Muscle layer of duodenum (tissue), 2 donors: ENCODE measurements around the gene LRTM2.
A peak's percentile ranks its signal among the peaks of the same experiment; 100 is the strongest.

Experiments used
- H3K27ac ChIP-seq: one replicate; pipeline ENCODE4 v1.7.0; 2013; ENCODE audit warnings: mild to moderate bottlenecking, low read length
- H3K27me3 ChIP-seq: one replicate; pipeline ENCODE4 v1.7.0; 2013; ENCODE audit warnings: low read depth, mild to moderate bottlenecking, control low read depth, low read length
- H3K36me3 ChIP-seq, 2 donors: one replicate each; pipeline ENCODE4 v1.7.0; 2013; ENCODE audit warnings: low read length in 2 of 2, control low read depth in 1 of 2, mild to moderate bottlenecking in 1 of 2; ENCODE audit not compliant: insufficient read depth in 2 of 2, control insufficient read depth in 1 of 2
- H3K4me1 ChIP-seq, 2 donors: one replicate each; pipeline ENCODE4 v1.7.0; 2013; ENCODE audit warnings: low read length in 2 of 2, mild to moderate bottlenecking in 2 of 2, control low read depth in 1 of 2, moderate library complexity in 1 of 2; ENCODE audit not compliant: insufficient read depth in 2 of 2, control insufficient read depth in 1 of 2
- H3K4me3 ChIP-seq, 2 donors: one replicate each; pipeline ENCODE4 v1.7.0; 2013; ENCODE audit warnings: low read length in 2 of 2, low read depth in 1 of 2, mild to moderate bottlenecking in 1 of 2
- H3K9me3 ChIP-seq, 2 donors: one replicate each; pipeline ENCODE4 v1.7.0; 2013; ENCODE audit warnings: low read length in 2 of 2, control low read depth in 1 of 2, mild to moderate bottlenecking in 1 of 2; ENCODE audit not compliant: control insufficient read depth in 1 of 2
- donor health status: healthy.

LRTM2 gene

DNA sequence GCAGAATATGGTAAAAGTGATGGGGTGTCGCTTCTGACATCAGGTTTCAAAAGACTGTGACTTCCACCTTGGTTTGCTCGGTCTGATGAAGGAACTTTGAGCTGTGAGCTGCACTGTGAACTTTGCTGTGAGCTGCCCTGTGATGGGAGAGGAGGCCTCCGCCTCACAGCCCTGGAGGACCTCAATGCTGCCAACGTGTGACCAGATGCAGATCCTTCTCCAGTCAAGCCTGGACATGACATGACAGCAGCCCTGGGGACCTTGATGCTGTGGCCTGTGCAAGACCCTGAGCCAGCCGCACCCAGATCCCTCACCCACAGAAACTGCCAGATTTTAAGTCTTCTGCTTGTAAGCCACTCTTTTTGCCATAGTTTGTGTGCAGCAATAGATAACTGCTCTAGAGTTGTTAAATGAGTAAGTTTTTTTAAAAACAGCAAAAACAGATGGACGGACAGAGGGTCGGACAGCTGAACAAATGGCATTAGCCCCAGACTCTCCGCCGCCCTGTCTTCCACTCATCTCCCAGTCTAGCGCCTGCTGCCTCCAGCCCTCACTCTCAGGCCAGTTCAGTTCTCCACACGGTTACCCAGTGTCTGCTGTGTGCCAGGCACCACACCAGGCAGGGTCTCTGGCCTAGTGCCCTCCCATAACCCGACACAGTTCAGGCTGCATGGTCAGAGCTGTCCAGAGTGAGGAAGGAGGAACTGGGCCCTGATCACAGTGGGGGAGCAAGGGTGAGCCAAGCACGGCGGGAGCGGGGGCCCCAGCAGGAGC, 13.1 kb upstream of the LRTM2 start:
- H3K27me3 ChIP-seq: no peaks in the 10 kb centered on the region
- H3K36me3 ChIP-seq: no peaks in the 10 kb centered on the region
- H3K4me1 ChIP-seq: peaks cover 0 to 3% of the 10 kb centered on the region in 2 donors
- no peaks in the 10 kb centered on the region for H3K9me3 ChIP-seq
- H3K4me3 ChIP-seq: no peak overlapping the region
- no peak overlapping the region for H3K27ac ChIP-seq

DNA sequence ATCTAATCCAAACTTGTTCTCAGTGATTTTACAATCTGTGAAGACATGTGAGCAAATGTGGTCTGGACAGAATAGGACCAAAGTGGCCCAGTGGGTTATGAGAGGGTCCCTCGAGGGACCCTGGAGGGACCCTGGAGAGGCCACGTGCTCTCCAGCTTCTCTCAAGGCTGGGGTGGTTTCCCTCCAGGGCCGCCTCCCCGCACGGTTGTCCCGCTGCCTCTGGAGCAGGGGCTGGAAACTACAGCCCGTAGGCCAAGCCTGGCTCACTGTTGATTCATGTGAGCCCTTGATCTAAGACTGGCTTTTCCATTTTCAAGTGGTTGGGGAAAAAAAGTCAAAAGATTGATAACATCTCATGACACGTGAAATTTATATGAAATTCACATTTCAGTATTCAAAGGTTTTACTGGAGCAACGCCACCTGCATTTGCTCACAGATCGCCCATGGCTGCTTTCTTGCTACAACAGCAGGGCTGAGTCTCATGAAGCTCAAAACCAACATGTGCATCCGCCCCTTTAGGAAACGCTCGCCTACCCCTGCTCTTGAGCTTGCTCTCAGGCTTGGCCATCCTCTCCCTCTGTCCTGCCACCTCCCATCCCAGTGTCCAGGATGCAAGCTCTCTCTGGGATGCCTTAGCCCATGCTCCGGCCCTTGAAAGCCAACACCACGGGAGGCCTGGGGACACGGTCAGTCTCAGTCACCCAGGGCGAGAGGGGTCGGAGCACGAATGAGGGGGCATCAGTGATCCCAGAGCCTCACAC, 12.1 kb upstream of the LRTM2 start:
- Histone ChIP-seq H3K4me1 (peaks cover 0 to 3% of the 10 kb centered on the region in 2 donors), H3K4me3 (no peak overlapping the region)

DNA sequence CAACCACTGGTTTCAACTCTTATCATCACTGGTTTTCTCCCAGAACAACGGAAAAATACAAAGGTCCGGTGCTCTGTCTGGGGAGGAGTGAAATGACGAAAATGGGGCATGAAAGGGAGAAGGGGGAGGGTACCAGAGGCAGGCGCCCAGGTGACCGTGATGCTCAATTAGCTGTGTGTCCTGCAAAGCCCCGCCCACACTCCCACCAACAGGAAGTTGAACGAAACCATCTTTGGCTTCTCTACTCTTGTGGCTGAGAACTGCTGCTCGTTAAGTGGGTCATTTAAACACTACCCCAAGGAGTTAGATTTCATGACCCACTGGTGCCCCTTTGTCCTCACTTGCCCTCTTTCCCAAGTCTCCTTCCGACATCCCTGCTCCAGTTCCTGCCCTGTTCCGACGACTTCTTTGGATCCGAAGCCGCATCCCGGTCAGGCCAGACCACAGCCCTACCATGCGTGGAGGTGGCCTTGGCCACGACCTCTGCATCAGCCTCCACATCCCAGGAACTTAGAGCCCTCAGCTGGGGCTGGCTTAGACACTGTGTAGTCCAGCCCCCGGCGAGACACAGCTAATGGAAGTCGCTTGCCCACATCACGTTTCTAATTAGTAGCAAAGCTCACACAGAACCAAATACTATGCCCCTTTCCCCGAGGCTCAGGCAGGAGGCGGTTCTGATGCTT, 11.4 kb upstream of the LRTM2 start:
- Histone ChIP-seq H3K27ac (no peak overlapping the region), H3K4me3 (no peak overlapping the region), H3K36me3 (no peaks in the 10 kb centered on the region), H3K9me3 (no peaks in the 10 kb centered on the region), H3K27me3 (no peaks in the 10 kb centered on the region), H3K4me1 (peaks cover 0 to 3% of the 10 kb centered on the region in 2 donors)

More for the DNA sequence above, 12.1 kb upstream of the LRTM2 start:
- Histone ChIP-seq H3K36me3 (no peaks in the 10 kb centered on the region), H3K9me3 (no peaks in the 10 kb centered on the region), H3K27ac (no peak overlapping the region), H3K27me3 (no peaks in the 10 kb centered on the region)

DNA sequence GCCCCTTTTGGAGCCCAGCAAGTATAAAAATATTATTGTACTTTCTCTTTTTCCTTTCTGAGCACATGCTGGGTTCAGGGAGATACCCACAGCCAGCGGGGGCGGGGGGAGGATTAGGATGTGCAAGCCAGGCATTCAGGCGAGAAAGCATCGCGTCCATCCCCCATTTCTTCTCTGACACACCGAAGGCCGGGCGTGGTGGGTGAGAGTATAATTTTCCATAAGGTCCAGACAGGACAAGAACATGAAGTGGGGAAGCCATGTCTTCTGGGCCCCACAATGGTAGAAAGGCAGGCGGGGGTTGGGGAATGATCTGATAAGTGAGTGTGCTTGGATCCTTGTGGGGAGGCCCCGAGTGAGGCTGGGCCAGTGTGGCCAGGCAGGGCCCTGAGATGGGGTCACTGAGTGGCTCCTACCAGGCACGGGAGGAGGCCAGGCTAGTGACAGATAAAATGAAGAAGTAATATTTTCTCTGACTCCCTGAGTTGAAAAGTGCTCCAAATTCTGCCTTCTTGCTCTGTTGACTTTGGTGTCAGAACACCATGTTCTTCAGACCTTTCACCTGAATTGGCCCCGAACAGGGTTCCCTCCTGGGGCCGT, 10.7 kb upstream of the LRTM2 start:
- H3K4me1 ChIP-seq: peaks cover 0 to 3% of the 10 kb centered on the region in 2 donors
- H3K4me3 ChIP-seq: no peak overlapping the region

DNA sequence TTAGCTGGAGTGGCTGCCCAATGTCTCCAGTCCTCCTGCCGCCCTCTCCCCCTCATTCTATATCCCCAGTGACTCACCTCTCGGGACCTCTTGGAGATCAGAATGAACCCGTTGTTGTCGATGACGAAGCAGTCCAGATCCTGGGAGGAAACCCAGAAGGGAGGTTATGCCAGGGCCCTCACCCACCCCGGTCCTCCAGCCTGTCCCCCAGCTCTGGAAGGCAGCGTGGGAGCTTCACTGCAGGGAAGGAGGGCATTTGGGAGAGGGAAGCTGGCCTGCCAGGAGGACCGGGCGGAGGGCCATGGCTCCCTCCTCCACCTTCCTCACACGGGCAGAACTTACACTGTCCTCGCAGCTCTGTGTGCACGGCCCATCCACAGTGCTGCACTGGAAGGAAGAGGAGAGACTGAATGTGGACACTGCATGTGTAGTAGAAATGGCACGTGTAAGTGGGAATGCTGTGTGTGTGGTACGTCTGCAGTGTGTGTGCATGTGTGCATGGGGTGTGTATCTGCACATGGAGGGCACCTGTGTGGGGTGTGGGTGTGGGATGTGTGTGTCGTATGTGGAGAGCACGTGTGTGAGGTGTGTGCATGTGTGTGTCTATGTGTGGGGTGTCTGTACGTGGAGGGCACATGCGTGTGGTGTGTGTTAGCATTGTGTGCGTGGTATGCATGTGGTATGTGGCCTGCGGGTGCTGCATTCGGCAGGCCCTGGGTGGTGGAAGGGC, 10.0 kb upstream of the LRTM2 start:
- no peaks in the 10 kb centered on the region for H3K27me3 ChIP-seq
- no peaks in the 10 kb centered on the region for H3K36me3 ChIP-seq
- H3K9me3 ChIP-seq: no peaks in the 10 kb centered on the region
- H3K4me3 ChIP-seq: no peak overlapping the region
- H3K27ac ChIP-seq: no peak overlapping the region
- H3K4me1 ChIP-seq: peaks cover 0 to 3% of the 10 kb centered on the region in 2 donors

More for the DNA sequence above, 10.7 kb upstream of the LRTM2 start:
- Histone ChIP-seq H3K9me3 (no peaks in the 10 kb centered on the region), H3K36me3 (no peaks in the 10 kb centered on the region), H3K27me3 (no peaks in the 10 kb centered on the region), H3K27ac (no peak overlapping the region)

DNA sequence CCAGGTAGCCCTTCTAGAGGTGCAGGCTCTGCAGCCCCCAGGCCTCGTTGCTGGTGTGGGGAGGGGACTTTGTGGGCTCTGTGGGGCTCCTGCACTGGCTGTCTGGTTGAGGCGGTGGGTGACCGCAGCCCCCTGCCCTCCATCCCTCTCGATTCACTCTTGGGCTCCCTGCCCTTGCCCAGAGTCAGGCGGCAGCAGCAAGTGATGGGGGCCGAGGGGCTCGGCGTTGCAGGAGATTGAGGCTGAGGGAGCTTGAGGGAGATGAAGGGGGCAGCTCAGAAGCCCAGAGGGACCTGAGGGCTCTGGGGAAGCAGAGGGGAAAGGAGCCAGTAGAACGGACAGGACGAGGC, 9.5 kb upstream of the LRTM2 start:
- Histone ChIP-seq H3K4me1 (peaks cover 0 to 3% of the 10 kb centered on the region in 2 donors), H3K9me3 (no peaks in the 10 kb centered on the region), H3K27me3 (no peaks in the 10 kb centered on the region), H3K27ac (no peak overlapping the region), H3K36me3 (no peaks in the 10 kb centered on the region), H3K4me3 (no peak overlapping the region)

DNA sequence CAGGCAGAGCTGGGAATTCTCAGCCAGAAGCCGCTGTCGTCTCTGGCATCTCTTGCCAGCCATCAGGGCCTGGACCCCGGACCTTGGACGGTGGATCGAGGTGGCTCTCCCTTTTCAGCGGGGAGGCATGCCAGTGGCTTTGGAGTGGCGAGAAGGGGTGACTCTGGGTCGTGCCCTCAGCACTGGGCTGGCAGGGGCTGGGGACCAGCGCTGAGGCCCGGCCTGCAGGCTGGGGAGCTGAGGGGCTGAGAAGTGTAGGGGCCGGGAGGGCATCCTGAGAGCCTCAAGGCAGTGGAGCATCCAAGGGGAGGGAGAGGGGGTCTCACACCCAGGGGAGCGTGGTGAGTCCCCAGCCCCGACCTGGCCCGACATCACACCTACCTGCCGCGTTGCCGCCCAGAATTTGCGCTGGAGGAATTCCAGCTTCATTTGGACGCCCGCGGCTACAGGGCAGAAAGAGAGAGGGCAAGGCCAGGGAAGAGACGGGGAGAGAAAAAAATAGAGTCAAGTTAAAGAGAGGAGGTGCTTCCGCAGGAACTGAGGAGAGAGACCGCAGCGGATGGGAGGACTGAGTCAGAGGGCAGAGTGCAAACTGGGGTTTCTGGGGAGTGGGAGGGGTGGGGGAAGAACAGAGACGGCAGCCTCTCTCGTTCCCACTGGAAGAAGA, 9.0 kb upstream of the LRTM2 start:
- Histone ChIP-seq H3K36me3 (no peaks in the 10 kb centered on the region), H3K27me3 (no peaks in the 10 kb centered on the region), H3K4me1 (peaks cover 0 to 3% of the 10 kb centered on the region in 2 donors), H3K4me3 (no peak overlapping the region), H3K9me3 (no peaks in the 10 kb centered on the region), H3K27ac (no peak overlapping the region)

DNA sequence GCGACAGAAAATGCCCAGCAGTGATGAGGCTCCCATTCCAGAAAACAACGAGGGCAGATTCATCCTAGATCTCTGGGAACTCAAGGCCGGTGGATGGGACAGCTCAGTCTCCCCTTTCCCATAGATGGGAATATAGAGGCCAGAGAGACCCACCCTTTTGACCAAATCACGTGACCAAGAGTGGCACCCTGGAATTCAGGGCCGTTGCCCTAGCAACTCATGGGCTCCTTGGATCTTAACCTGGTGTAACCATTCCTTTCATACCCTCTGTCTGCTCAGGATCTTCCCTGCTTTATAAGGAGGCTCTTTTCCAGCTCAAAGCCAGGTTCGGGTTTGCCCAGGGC, 8.4 kb upstream of the LRTM2 start:
- H3K27me3 ChIP-seq: no peaks in the 10 kb centered on the region
- H3K27ac ChIP-seq: peak overlapping the region; percentile 75
- H3K9me3 ChIP-seq: no peaks in the 10 kb centered on the region
- H3K4me1 ChIP-seq: peaks cover 0 to 3% of the 10 kb centered on the region in 2 donors
- H3K4me3 ChIP-seq: no peak overlapping the region
- no peaks in the 10 kb centered on the region for H3K36me3 ChIP-seq

DNA sequence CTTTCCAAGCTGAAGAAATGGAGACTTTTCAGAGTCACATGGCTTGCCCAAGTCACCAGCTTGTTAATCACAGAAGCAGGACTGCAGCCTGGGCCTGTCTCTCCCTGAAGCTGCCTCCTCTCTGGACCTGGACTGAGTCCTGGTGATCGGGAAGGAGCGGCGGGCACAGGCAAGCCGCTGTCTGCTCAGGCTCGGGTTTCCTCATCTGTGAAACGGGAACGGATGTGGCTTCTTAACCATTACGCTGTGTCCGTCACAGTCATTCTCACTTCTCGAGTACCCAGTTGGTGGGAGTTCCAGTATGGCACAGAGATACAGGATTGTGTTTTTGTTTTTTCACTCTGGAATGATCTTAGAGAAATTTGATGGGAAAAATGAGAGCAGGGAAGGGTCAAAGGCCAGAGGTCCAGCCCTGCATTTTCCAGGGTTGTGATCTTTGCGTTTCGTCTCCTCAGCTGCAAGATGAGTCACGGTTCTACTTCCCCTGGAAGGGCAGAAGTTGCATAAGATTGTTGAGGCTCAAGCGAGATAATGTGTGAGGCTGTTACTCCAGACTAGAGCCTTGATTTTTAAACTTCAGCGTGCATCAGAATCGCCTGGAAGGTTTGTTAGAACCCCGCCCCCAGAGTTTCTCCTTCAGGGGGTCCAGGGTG, 7.6 kb upstream of the LRTM2 start:
- no peaks in the 10 kb centered on the region for H3K36me3 ChIP-seq
- H3K4me3 ChIP-seq: no peak overlapping the region
- H3K27me3 ChIP-seq: no peaks in the 10 kb centered on the region
- H3K4me1 ChIP-seq: peaks cover 0 to 3% of the 10 kb centered on the region in 2 donors
- no peaks in the 10 kb centered on the region for H3K9me3 ChIP-seq
- H3K27ac ChIP-seq: peak overlapping the region; percentile 75

DNA sequence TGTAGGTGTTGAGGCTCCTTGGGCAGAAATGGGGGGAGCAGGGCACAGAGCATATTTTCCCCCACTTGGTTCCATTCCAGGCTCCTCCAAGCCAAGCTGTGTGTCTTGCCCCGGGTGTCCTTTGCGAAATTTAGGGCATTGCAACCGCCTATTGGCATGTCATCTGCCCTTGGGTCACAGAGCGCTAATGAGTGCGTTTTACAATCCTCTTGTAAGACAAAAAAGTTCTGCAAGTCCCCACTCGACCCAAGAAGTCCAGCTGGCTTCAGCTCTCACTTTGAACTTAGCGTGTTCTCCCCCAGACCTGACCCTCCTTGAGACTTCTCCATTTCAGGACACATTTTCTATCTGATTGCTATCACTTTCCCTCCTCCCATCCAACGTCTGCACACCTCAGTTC, 6.1 kb upstream of the LRTM2 start:
- no peaks in the 10 kb centered on the region for H3K36me3 ChIP-seq
- no peak overlapping the region for H3K4me3 ChIP-seq
- H3K4me1 ChIP-seq: peaks cover 0 to 3% of the 10 kb centered on the region in 2 donors
- H3K27ac ChIP-seq: no peak overlapping the region
- no peaks in the 10 kb centered on the region for H3K27me3 ChIP-seq
- H3K9me3 ChIP-seq: no peaks in the 10 kb centered on the region
